Stimulated activated CD8-positive, alpha-beta memory T cell treated with anti-CD3 and anti-CD28 coated beads, Interleukin-12 subunit alpha, Interleukin-12 subunit beta, amount 100 ng/mL, for 24 hours (primary cell): ENCODE results near the gene CDK11B.
"Not testable (repeated sequence)": the region's sequence is repeated elsewhere in the genome, so short reads cannot be mapped to it uniquely, and the experiment has no call there.

ENCODE experiments used
- DNase-seq: peaks from one replicate; pipeline ENCODE4 v3.0.0-alpha.2; 2020; ENCODE audit errors: extremely low read depth

CDK11B gene

GRCh38 chr1:1683104-1683905, 24.5 kb upstream of the CDK11B start:
- DNase-seq, result no peak

GRCh38 chr1:1680912-1681273, 22.1 kb upstream of the CDK11B start:
- DNase-seq, result no peak

- no peak for DNase-seq
Observed at GRCh38 chr1:1680031-1680911, 21.5 kb upstream of the CDK11B start.

- no peak for DNase-seq
Observed at GRCh38 chr1:1678581-1679380, 20.0 kb upstream of the CDK11B start.

GRCh38 chr1:1677718-1678580, 19.1 kb upstream of the CDK11B start:
- DNase-seq, result no peak

- not testable (repeated sequence) for DNase-seq
Observed at GRCh38 chr1:1676087-1676486, 17.3 kb upstream of the CDK11B start.

- not testable (repeated sequence) for DNase-seq
Observed at GRCh38 chr1:1675218-1675617, 16.4 kb upstream of the CDK11B start.

GRCh38 chr1:1674806-1675205, 16.0 kb upstream of the CDK11B start:
- DNase-seq, result not testable (repeated sequence)

GRCh38 chr1:1672181-1672965, 13.6 kb upstream of the CDK11B start:
- no peak for DNase-seq

GRCh38 chr1:1671365-1672119, 12.7 kb upstream of the CDK11B start:
- DNase-seq, result no peak

- no peak for DNase-seq
Observed at GRCh38 chr1:1670866-1671265, 12.1 kb upstream of the CDK11B start.

GRCh38 chr1:1669468-1670440, 10.9 kb upstream of the CDK11B start:
- DNase-seq, result no peak

- no peak for DNase-seq
Observed at GRCh38 chr1:1666526-1666925, 7.7 kb upstream of the CDK11B start.

- DNase-seq, result no peak
Observed at GRCh38 chr1:1665815-1666251, 7.0 kb upstream of the CDK11B start.

GRCh38 chr1:1664941-1665814, 6.4 kb upstream of the CDK11B start:
- DNase-seq, result no peak

GRCh38 chr1:1664318-1664717, 5.5 kb upstream of the CDK11B start:
- DNase-seq, result not testable (repeated sequence)

- DNase-seq, result not testable (repeated sequence)
Observed at GRCh38 chr1:1662830-1663560, 4.2 kb upstream of the CDK11B start.
